GM19452 (cell line): Measurements from ENCODE around the gene CD96.
"Not testable (repeated sequence)": the region's sequence is repeated elsewhere in the genome, so short reads cannot be mapped to it uniquely, and the experiment has no call there.

Experiments
- ATAC-seq: cut with Tn5 transposase; IDR thresholded peaks from one replicate; pipeline ENCODE4 v1.9.1; 2021; ENCODE audit not compliant: unreplicated experiment

CD96 gene

GRCh38 chr3:111668888-111669488 is 127.0 kb downstream of the CD96 start:
- ATAC-seq: peak; percentile 34

- ATAC-seq: no peak
These were observed 128.1 kb downstream of the CD96 start for GRCh38 chr3:111669926-111670630.

GRCh38 chr3:111672461-111672860 is 130.5 kb downstream of the CD96 start:
- ATAC-seq: not testable (repeated sequence)

- no peak for ATAC-seq
These were observed 133.8 kb downstream of the CD96 start for GRCh38 chr3:111675846-111676210.

GRCh38 chr3:111676211-111677006 is 134.4 kb downstream of the CD96 start:
- peak; percentile 13 for ATAC-seq

GRCh38 chr3:111677007-111677392 is 135.0 kb downstream of the CD96 start:
- ATAC-seq: peak; percentile 15

GRCh38 chr3:111681661-111682426 is 139.8 kb downstream of the CD96 start:
- no peak for ATAC-seq

GRCh38 chr3:111684640-111685039 is 142.6 kb downstream of the CD96 start:
- ATAC-seq: no peak

- ATAC-seq: no peak
These were observed 146.3 kb downstream of the CD96 start for GRCh38 chr3:111688190-111688800.

- ATAC-seq: peak; percentile 82
These were observed 148.2 kb downstream of the CD96 start for GRCh38 chr3:111690242-111690641.

- ATAC-seq: no peak
These were observed 149.4 kb downstream of the CD96 start for GRCh38 chr3:111691293-111691909.

GRCh38 chr3:111692593-111693552 is 150.9 kb downstream of the CD96 start:
- no peak for ATAC-seq

- no peak for ATAC-seq
These were observed 152.5 kb downstream of the CD96 start for GRCh38 chr3:111694471-111694870.

- no peak for ATAC-seq
These were observed 153.7 kb downstream of the CD96 start for GRCh38 chr3:111695636-111696117.

- ATAC-seq: no peak
These were observed 158.1 kb downstream of the CD96 start for GRCh38 chr3:111700054-111700453.

GRCh38 chr3:111701292-111701906 is 159.4 kb downstream of the CD96 start:
- ATAC-seq: no peak
